OCI-LY3 (cell line): ENCODE measurements around the gene ARMCX5.

ENCODE experiments used
- H2AFZ ChIP-seq: fragments of 200-600, 300-600 bp; shearing (Covaris generic); 2 replicates; pipeline ENCODE4 v1.6.0; 2014; ENCODE audit warnings: antibody characterized with exemption, low read depth, low read length
- H3K27ac ChIP-seq: fragments of 200-600, 300-600 bp; sonication (generic); 2 replicates; pipeline ENCODE4 v1.5.1; 2014; ENCODE audit warnings: mild to moderate bottlenecking, low read length, moderate library complexity, mixed read lengths
- H3K27me3 ChIP-seq: fragments of 200-600, 300-600 bp; sonication (generic); 2 replicates; pipeline ENCODE4 v1.6.1; 2014; ENCODE audit warnings: low read depth, low read length, mixed read lengths
- H3K36me3 ChIP-seq: fragments of 200-600, 300-600 bp; sonication (generic); replicated peaks from 2 replicates; pipeline ENCODE3; 2014; ENCODE audit warnings: low read depth, low read length, mixed read lengths
- H3K4me1 ChIP-seq: fragments of 300-600, 200-600 bp; sonication (generic); 2 replicates; pipeline ENCODE4 v1.6.1; 2014; ENCODE audit warnings: low read length, mixed read lengths
- H3K4me2 ChIP-seq: fragments of 200-600, 300-600 bp; sonication (generic); 2 replicates; pipeline ENCODE4 v1.6.1; 2014; ENCODE audit warnings: low read length, mixed read lengths
- H3K4me3 ChIP-seq: fragments of 300-600, 200-600 bp; sonication (generic); 2 replicates; pipeline ENCODE4 v1.5.1; 2014; ENCODE audit warnings: antibody characterized with exemption, mild to moderate bottlenecking, low read length, moderate library complexity
- H3K79me2 ChIP-seq: fragments of 300-600, 200-600 bp; shearing (Covaris generic); 2 replicates; pipeline ENCODE4 v1.6.1; 2014; ENCODE audit warnings: mild to moderate bottlenecking, low read length, mixed read lengths
- H3K9ac ChIP-seq: fragments of 300-600, 200-600 bp; shearing (Covaris generic); 2 replicates; pipeline ENCODE4 v1.6.0; 2014; ENCODE audit warnings: mild to moderate bottlenecking, low read length, moderate library complexity
- H3K9me3 ChIP-seq: fragments of 200-600, 300-600 bp; shearing (Covaris generic); 2 replicates; pipeline ENCODE4 v1.6.1; 2014; ENCODE audit warnings: low read length, mixed read lengths; ENCODE audit not compliant: insufficient read depth
- H4K20me1 ChIP-seq: fragments of 200-600, 300-600 bp; sonication (generic); 2 replicates; pipeline ENCODE4 v1.6.1; 2016; ENCODE audit warnings: low read length, mixed read lengths; ENCODE audit not compliant: insufficient read depth
- EZH2phosphoT487 ChIP-seq: fragments of 200-600 bp; shearing (Covaris generic); IDR thresholded peaks from 2 replicates; pipeline ENCODE4 v1.6.1; 2018; ENCODE audit warnings: antibody characterized with exemption, mixed run types, low read depth
- TF ChIP-seq, protein P1 (sequence below): fragments of 200-600, 300-600 bp; sonication (generic); IDR thresholded peaks from 2 replicates; pipeline ENCODE4 v1.5.1; 2014; ENCODE audit warnings: antibody characterized with exemption, low read length, low read depth

The ARMCX5 gene

GRCh38 chrX:102650903-102651241, 51.6 kb downstream of the ARMCX5 start:
- no peaks in the 10 kb centered on the region for H3K4me1 ChIP-seq
- H2AFZ ChIP-seq = no peak overlapping the region
- H3K9me3 ChIP-seq = no peaks in the 10 kb centered on the region
- TF ChIP-seq, protein P1, sequence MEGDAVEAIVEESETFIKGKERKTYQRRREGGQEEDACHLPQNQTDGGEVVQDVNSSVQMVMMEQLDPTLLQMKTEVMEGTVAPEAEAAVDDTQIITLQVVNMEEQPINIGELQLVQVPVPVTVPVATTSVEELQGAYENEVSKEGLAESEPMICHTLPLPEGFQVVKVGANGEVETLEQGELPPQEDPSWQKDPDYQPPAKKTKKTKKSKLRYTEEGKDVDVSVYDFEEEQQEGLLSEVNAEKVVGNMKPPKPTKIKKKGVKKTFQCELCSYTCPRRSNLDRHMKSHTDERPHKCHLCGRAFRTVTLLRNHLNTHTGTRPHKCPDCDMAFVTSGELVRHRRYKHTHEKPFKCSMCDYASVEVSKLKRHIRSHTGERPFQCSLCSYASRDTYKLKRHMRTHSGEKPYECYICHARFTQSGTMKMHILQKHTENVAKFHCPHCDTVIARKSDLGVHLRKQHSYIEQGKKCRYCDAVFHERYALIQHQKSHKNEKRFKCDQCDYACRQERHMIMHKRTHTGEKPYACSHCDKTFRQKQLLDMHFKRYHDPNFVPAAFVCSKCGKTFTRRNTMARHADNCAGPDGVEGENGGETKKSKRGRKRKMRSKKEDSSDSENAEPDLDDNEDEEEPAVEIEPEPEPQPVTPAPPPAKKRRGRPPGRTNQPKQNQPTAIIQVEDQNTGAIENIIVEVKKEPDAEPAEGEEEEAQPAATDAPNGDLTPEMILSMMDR = no peak
- no peak for TF ChIP-seq EZH2phosphoT487
- H3K36me3 ChIP-seq = no peaks in the 10 kb centered on the region
- H3K27me3 ChIP-seq = no peaks in the 10 kb centered on the region
- H3K79me2 ChIP-seq = no peaks in the 10 kb centered on the region
- no peak overlapping the region for H3K4me3 ChIP-seq
- no peak overlapping the region for H3K4me2 ChIP-seq
- H3K27ac ChIP-seq = no peak overlapping the region
- no peak overlapping the region for H3K9ac ChIP-seq
- H4K20me1 ChIP-seq = no peaks in the 10 kb centered on the region

DNA sequence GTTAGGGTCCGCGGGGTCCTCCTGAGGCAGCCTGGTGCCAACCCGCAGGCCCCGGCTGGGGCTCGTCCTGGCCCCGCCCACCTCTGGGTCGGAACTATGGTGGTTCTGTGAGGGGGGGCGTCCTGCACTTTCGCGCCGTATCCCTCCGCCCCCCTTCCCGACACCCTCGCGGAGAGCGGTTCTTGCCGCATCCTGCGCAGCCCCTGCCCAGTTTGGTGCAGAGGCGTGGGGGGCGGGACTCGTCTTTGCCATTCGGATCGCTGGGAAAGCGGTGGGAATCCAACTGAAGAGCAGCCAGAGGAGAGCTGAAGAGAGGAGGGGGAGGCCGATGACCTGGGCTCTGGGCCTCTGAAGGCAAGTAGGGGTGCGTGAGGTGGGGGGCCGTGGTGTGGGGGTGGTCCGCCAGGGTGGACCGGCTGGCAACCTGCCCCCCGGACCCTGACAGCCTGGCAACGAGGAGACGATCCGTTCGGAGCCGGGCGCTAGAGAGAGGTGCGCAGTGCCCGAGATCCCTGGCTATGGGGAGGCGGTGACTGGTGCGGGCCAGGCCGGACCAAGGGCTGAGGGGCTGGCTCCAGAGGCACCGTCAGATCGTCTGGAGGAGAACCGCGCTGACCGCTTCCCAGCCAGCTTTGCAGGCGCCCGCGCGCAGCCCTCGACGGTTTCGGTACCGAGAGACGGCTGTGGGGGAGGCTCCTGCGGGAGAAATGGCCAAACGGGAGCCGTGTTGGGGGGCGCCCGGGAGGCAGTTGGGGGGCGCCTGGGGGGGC, 52.1 kb downstream of the ARMCX5 start, which contains the start of gene GPRASP1:
Gene GPRASP1 (plus strand): TSS at position 242 of the 770 bp plus-strand sequence. CDS start 2,431 bp downstream, outside the sequence.
- Histone ChIP-seq H3K4me3 (no peak within 1 kb of the TSS), H3K4me2 (no peak within 1 kb of the TSS), H3K9me3 (no peaks in the 10 kb centered on the region), H3K4me1 (no peaks in the 10 kb centered on the region), H3K36me3 (no peaks in the 10 kb centered on the region), H3K27ac (no peak within 1 kb of the TSS), H3K27me3 (no peaks in the 10 kb centered on the region), H4K20me1 (no peaks in the 10 kb centered on the region), H3K9ac (no peak within 1 kb of the TSS), H3K79me2 (no peaks in the 10 kb centered on the region), H2AFZ (no peak within 1 kb of the TSS)
- TF ChIP-seq, protein P1 = no peak
- TF ChIP-seq EZH2phosphoT487 = no peak

GRCh38 chrX:102652031-102652688, 52.8 kb downstream of the ARMCX5 start:
- Histone ChIP-seq H4K20me1 (no peaks in the 10 kb centered on the region), H3K27ac (no peak overlapping the region), H3K4me2 (no peak overlapping the region), H3K79me2 (no peaks in the 10 kb centered on the region), H3K27me3 (no peaks in the 10 kb centered on the region), H3K4me3 (no peak overlapping the region), H3K4me1 (no peaks in the 10 kb centered on the region), H3K9me3 (no peaks in the 10 kb centered on the region), H3K9ac (no peak overlapping the region), H3K36me3 (no peaks in the 10 kb centered on the region), H2AFZ (no peak overlapping the region)
- TF ChIP-seq EZH2phosphoT487 = no peak
- TF ChIP-seq, protein P1 = no peak
